BE2C (cell line): Measurements from ENCODE around the gene SCN4A.

Experiments used
- DNase-seq: peaks from one replicate; pipeline ENCODE4 v3.0.0-alpha.2; 2020
- H3K27me3 ChIP-seq: fragments of 250-450 bp; sonication (Bioruptor Pico); 2 replicates; pipeline ENCODE4 v1.5.1; 2020; ENCODE audit warnings: mild to moderate bottlenecking
- H3K36me3 ChIP-seq: fragments of 250-450 bp; sonication (Bioruptor Pico); 2 replicates; pipeline ENCODE4 v1.5.1; 2020; ENCODE audit warnings: mild to moderate bottlenecking
- H3K4me1 ChIP-seq: fragments of 250-450 bp; sonication (Bioruptor Pico); 2 replicates; pipeline ENCODE4 v1.5.1; 2020
- H3K4me3 ChIP-seq: 2 replicates; pipeline ENCODE4 v1.5.1; 2011; ENCODE audit warnings: low read depth, low read length
- H3K9me3 ChIP-seq: fragments of 250-450 bp; sonication (Bioruptor Pico); 2 replicates; pipeline ENCODE4 v1.5.1; 2020
- TF ChIP-seq, protein P1 (sequence below): IDR thresholded peaks from 2 replicates; pipeline ENCODE4 v1.5.1; 2012; ENCODE audit warnings: mild to moderate bottlenecking, low read depth, low read length

Gene SCN4A

GRCh38 chr17:63991611-63992010 lies 18.9 kb upstream of the SCN4A start:
- H3K4me1 ChIP-seq, result no peaks in the 10 kb centered on the region
- no peaks in the 10 kb centered on the region for H3K36me3 ChIP-seq
- no peak for DNase-seq
- peaks cover 7% of the 10 kb centered on the region; the same call in 1 of the 2 replicates for H3K27me3 ChIP-seq
- H3K4me3 ChIP-seq, result no peak overlapping the region
- TF ChIP-seq, protein P1, sequence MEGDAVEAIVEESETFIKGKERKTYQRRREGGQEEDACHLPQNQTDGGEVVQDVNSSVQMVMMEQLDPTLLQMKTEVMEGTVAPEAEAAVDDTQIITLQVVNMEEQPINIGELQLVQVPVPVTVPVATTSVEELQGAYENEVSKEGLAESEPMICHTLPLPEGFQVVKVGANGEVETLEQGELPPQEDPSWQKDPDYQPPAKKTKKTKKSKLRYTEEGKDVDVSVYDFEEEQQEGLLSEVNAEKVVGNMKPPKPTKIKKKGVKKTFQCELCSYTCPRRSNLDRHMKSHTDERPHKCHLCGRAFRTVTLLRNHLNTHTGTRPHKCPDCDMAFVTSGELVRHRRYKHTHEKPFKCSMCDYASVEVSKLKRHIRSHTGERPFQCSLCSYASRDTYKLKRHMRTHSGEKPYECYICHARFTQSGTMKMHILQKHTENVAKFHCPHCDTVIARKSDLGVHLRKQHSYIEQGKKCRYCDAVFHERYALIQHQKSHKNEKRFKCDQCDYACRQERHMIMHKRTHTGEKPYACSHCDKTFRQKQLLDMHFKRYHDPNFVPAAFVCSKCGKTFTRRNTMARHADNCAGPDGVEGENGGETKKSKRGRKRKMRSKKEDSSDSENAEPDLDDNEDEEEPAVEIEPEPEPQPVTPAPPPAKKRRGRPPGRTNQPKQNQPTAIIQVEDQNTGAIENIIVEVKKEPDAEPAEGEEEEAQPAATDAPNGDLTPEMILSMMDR, result no peak
- H3K9me3 ChIP-seq, result no peaks in the 10 kb centered on the region

DNA sequence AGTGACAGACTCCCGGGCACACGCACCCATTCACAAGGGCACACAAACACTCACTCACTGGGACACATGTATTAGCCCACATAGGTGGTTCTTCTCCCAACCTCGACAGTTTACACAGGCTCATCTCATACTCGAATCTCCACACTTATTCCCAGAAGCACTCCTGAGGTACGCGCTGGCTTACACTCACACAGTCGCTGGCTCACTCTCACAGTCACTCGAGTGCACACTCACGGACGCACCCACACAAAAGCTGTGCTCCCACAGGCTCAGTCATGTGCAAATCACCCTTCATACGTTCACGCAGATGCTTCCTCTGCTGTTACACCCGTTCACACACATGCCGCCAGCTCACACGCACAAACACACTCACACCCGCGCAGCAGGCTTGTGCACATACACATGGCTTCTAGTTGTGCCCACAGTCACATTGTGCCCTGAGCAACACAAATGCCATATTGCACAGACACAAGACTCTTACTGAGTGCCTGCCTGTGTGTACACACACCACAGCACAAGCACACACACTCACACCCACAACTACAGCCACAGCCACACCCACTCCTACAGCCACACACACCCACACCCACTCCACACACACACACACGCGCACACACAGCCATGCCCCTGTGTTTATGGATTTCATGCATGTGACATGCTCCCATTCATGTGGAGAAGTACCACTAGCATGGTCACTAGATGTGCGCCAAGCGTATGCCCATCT lies 17.1 kb upstream of the SCN4A start:
- Histone ChIP-seq H3K36me3 (no peaks in the 10 kb centered on the region), H3K27me3 (peaks cover 7% of the 10 kb centered on the region; the same call in 1 of the 2 replicates), H3K4me1 (no peaks in the 10 kb centered on the region), H3K9me3 (no peaks in the 10 kb centered on the region), H3K4me3 (no peak overlapping the region)
- no peak for DNase-seq
- TF ChIP-seq, protein P1, result no peak

DNA sequence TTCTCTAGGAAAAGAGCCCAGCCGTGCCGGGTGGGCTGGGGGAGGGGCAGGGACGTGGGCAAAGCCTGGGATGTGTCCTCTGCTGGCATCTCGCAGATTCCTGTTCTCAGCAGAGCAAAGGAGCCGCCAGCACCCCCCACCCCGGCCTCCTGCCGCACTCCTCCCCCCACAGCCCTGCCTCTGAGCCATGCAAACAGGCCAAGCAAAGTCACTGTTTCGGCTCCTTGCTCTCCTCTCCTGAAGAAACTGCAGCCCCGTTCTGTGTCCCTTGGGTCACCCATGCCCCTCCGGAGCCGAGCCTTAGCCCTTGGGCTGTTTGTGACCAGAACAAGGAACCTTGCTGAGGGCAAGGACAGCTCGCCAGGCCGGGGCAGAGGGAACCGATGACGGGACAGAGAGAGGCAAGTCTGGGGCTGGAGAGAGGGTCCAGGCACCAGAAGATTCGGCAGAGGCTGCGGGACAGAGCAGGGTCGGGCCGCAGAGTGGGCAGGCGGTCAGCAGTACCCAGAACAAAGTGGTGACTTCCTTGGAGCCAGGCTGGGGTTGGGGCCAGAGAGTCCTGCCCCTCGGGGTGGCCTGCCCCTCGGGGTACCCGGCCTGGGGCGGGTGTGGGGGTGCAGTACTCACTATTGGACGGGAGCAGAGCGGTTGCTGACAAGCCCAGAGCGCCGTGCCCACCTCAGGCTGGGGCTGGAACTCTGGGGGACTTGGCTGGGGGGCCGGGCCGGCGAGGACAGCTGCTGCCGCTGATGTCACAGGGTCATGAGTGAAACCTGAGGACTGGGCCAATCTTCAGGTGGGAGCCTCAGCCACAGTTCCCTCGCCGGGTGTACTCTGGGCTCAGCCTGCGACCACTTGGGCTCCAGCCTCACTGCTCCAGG lies 16.3 kb upstream of the SCN4A start:
- no peaks in the 10 kb centered on the region for H3K4me1 ChIP-seq
- peaks cover 7% of the 10 kb centered on the region; the same call in 1 of the 2 replicates for H3K27me3 ChIP-seq
- DNase-seq, result no peak
- H3K4me3 ChIP-seq, result no peak overlapping the region
- H3K9me3 ChIP-seq, result no peaks in the 10 kb centered on the region
- TF ChIP-seq, protein P1, result no peak
- H3K36me3 ChIP-seq, result no peaks in the 10 kb centered on the region

GRCh38 chr17:63988127-63988478 lies 15.4 kb upstream of the SCN4A start:
- no peak overlapping the region for H3K4me3 ChIP-seq
- H3K36me3 ChIP-seq, result no peaks in the 10 kb centered on the region
- no peaks in the 10 kb centered on the region for H3K4me1 ChIP-seq
- no peak for DNase-seq
- H3K27me3 ChIP-seq, result peaks cover 5% of the 10 kb centered on the region; the same call in 1 of the 2 replicates
- H3K9me3 ChIP-seq, result no peaks in the 10 kb centered on the region
- TF ChIP-seq, protein P1, result no peak

GRCh38 chr17:63987221-63988126 lies 14.8 kb upstream of the SCN4A start:
- H3K4me1 ChIP-seq, result no peaks in the 10 kb centered on the region
- H3K27me3 ChIP-seq, result peaks cover 2% of the 10 kb centered on the region; the same call in 1 of the 2 replicates
- no peak for DNase-seq
- H3K36me3 ChIP-seq, result no peaks in the 10 kb centered on the region
- H3K9me3 ChIP-seq, result no peaks in the 10 kb centered on the region
- H3K4me3 ChIP-seq, result no peak overlapping the region
- TF ChIP-seq, protein P1, result no peak
